GM20431 (cell line): ENCODE measurements around the gene BTNL9.
"Not testable (repeated sequence)": the region's sequence is repeated elsewhere in the genome, so short reads cannot be mapped to it uniquely, and the experiment has no call there.

ENCODE experiments used
- in situ Hi-C: fragments of 300-500 bp; cut with MseI, MboI; formaldehyde crosslinking; loops from one replicate; pipeline ENCODE4 v1.15.0; 2020; ENCODE audit warnings: low sequenced_read_pairs; ENCODE audit not compliant: unreplicated experiment

BTNL9 gene

DNA sequence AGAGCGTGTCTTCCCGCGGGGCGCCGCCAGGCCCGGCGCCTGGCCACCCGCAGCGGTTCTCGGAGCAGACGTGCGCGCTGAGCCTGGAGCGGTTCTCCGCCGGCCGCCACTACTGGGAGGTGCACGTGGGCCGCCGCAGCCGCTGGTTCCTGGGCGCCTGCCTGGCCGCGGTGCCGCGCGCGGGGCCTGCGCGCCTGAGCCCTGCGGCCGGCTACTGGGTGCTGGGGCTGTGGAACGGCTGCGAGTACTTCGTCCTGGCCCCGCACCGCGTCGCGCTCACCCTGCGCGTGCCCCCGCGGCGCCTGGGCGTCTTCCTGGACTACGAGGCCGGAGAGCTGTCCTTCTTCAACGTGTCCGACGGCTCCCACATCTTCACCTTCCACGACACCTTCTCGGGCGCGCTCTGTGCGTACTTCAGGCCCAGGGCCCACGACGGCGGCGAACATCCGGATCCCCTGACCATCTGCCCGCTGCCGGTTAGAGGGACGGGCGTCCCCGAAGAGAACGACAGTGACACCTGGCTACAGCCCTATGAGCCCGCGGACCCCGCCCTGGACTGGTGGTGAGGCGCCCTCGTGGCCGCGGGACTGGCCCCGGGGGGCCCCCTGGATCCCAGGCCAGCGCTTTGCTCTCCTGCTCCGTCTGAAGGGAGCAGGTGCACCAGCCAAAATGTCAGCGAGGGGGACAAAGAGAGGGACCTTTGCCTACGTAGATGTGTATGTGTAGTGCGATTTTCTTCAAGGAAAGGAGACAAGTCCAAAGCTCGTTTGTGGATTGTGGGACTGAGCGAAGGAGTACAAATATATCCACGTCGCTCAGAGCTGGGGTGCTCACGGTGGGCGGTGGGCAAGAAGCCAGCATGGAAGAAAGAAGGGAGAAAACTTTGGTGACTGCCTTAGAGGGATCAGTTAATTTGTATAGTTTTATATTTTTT is 19.5 kb downstream of the BTNL9 start:
- in situ Hi-C loops, result no loop called here

DNA sequence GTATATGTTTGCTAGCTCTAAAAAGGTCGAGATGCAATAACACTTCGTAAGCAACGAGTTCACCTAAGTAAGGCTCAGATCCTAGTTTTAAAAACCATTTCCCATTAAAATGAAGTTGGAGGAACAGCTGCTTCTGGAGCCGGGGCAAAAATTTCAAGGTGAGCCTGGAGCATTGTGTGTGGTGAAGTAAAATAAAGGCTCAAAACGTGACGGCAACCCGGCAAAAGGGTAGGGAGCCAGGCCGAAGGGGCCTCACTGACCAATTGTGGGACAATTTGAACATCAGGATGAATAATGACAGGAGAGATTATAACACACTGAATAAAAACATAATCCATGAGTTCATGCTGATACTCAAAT is 20.1 kb downstream of the BTNL9 start:
- in situ Hi-C loops, result no loop called here

DNA sequence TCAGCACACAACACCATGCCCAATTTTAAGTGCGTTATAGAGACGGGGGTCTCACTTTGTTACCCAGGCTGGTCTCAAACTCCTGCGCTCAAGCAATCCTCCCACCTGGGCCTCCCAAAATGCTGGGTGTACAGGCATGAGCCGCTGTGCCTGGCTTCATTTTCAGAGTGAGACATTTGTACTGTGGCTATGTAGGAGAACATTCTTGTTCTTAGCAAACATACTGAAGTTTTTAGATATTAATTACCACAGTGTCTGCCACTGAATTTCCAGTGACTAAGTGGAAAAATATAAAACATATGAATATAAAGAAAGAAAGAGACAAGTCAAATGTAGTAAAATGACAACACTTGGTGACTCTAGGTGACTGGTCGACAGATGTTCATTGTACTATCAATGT is 20.9 kb downstream of the BTNL9 start:
- in situ Hi-C loops, result no loop called here

DNA sequence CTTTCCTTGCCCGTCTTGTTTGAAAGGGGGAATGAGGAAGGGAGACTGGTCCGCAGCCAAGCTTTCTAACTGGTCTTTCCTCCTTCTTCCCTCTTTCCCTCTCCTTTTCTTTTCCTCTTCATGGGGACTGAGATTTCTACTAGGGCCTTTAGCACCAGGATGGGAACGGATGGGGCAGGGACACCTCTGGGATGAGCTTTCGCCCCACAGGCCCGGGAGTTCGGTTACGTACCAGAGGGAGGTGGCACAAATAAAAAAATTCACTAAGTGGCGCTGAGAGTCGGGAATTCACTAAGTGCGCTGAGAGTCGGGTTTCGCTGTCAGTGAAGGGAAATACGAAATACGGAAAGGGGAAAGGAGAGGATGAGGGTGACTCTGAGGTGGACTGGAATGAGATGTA is 21.6 kb downstream of the BTNL9 start:
- in situ Hi-C loops, result no loop called here

DNA sequence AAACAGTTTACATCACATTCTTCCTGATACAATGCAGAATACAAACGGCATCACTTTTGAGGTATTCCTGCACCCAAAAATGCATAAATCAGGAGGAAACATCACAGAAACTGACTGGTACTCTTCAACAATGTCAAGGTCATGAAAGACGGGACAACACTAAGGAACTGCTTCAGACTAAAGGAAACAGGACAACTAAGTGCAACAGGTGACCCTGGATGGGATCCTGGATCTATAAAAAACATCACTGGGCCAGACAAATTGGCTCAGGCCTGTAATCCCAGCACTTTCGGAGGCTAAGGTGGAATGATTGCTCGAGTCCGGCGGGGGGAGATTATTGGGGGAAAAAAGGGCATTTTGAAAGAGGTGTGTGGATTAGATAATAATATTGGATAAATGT is 22.6 kb downstream of the BTNL9 start:
- in situ Hi-C loops, result no loop called here

DNA sequence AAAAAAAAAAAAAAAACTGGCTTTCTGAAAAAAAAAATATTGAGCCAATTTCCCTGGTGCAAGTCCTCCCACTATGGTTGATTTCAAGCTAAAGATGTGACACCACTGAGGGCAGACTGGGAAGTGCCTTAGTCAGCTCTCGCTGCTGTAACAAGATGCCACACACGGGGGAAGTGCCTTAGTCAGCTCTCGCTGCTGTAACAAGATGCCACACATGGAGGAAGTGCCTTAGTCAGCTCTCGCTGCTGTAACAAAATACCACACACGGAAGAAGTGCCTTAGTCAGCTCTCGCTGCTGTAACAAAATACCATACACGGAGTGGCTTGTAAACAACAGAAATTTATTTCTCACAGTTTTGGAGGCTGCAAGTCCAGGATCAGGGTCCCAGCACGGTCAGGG is 23.4 kb downstream of the BTNL9 start:
- in situ Hi-C loops, result no loop called here

DNA sequence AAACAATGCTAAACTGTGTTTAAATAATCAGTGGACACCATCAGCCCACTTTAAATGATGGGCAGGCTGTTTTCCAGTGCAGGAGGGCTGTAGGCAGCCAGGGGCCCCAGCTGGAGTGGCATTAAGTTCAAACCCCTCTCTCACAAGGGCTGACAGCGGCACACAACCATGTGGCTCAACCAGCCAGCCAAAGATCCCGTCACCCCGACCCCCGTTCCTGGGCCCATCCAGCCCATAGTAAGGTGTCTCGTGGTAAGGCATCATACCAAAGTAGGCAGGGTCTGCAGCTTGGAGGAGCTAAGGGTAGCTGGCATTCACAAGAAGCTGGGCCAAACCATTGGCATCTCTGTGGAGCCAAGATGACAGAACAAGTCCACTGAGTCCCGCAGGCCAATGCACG is 24.9 kb downstream of the BTNL9 start:
- in situ Hi-C loops, result no loop called here

DNA sequence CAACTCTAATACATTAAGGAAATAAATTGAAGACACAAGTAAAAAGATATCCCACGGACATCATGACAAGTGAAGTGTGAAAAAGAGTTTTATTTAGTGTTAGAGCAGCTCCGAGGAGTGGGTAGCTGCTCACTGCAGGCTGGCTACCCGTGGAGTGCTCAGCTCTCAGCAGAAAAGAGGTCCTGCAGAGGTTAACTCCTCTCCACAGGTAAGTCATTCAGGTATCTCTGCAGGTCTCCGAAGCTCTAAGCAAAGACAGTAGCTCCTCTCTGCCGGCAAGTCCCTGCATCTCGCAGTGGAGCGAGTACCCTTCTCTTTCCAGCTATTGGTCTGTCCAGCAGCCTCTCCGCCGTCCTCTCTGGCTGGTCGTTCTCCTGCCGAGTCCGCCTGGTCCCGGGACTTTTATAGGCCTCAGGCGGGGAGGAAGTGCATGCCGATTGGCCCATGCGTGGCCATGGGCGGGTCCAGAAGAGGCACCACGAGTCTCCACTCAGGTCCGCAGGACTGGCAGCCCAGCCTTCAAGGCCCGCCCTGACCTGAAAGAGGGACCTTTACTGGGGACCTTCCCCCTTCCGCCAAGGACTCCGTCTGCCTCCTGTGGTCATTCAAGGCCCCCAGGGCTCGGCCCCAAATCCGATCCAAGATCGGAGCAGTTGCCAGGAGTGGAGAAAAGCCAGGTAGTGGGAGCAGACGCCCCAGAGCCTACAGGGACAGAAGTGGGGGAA is 29.9 kb downstream of the BTNL9 start:
- in situ Hi-C loops, result no loop called here

DNA sequence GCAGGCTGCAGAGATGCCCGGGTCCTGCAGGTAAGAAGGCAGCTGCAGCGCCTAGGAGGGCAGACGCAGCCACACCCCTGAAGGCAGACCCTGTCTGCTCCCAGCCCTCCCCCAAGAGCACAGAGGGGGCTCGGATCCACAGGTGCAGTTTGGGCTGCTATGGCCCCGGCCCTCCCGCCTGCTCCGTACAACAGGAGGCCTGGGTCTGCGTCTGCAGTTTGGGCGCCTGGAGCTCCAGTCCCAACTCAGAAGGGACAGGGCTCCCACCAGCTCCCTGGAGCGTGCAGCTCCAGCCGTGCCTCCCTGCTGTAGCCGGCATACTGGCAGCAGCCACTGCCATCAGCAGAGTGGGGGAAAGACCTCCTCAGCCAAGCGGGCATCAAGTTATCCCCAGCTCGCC is 30.5 kb downstream of the BTNL9 start:
- in situ Hi-C loops, result no loop called here

DNA sequence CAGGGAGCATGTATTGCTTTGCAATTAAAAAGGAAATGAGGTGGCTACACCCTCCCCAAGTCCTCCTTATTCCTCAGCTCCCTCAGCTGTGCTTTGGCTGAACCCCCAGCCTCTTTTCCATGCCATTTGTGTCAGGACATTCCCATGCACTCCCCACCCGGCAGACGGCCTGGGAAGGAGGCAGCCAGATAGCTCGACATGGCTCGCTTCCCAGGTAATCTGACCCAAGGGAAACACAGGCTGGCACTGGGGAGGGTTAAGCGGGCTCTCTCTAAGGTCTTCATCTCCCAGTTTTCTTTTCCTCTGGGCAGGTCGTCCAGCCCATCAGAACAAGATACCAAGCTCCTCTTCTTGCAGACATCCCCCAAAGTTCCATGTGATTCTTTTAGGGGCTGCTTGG is 31.2 kb downstream of the BTNL9 start:
- in situ Hi-C loops, result no loop called here

DNA sequence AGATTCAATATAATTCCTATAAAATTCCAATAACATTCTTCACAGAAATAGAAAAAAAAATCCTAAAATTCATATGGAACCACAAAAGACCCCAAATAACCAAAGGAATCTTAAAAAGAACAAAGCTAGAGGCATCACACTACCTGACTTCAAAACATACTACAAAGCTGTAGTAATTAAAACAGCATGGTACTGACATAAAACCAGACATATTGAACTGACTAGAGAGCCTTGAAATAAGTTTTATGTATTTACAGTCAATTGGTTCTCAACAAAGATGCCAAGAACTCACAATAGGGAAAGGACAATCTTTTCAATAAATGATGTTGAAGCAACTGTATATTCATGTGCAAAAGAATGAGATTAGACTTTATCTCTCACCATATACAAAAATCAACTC is 36.9 kb downstream of the BTNL9 start:
- in situ Hi-C loops, result no loop called here

DNA sequence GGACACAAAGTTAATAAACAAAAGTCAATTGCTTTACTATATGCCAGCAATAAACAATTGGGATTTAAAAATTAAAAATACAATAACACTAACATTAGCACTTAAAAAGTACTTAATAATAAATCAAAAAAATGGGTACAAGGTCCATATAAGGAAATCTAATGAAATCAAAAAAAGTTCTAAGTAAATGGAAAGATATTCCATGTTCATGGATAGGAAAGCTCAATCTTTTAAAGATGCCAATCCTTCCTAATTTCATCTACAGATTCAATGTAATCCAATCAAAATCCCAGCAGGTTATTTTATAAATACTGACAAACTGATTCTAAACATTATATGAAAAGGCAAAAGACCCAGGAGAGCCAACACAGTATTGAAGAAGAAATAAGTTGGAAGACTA is 41.9 kb downstream of the BTNL9 start:
- in situ Hi-C loops, result no loop called here

DNA sequence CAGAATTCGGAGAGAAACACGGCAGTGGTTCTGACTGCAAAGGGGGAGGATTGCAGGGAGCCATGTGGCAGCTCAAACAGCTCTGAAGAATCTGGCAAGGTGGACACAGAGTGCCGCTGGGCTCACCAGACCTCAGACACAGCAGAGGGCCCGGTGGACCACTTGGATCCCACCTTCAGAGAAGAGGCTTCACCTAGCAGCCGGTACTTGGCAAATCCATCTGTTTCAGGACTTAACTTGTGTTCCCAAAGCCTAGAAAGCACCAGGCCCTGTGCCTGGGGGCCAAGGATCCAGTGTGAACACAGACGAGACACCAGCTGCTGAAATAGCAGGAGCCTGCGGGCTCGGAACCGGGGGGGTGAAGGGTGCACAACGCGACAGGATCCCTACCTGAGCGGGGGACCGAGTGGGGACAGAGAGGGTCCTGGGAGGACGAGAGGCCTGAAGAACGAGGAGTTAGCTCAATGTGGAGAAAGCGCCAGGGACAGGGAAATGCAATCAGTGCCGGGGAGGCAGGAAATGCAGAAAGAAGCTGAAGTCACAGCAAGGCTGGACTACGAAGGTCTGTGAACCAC is 44.6 kb downstream of the BTNL9 start:
- in situ Hi-C loops, result no loop called here

DNA sequence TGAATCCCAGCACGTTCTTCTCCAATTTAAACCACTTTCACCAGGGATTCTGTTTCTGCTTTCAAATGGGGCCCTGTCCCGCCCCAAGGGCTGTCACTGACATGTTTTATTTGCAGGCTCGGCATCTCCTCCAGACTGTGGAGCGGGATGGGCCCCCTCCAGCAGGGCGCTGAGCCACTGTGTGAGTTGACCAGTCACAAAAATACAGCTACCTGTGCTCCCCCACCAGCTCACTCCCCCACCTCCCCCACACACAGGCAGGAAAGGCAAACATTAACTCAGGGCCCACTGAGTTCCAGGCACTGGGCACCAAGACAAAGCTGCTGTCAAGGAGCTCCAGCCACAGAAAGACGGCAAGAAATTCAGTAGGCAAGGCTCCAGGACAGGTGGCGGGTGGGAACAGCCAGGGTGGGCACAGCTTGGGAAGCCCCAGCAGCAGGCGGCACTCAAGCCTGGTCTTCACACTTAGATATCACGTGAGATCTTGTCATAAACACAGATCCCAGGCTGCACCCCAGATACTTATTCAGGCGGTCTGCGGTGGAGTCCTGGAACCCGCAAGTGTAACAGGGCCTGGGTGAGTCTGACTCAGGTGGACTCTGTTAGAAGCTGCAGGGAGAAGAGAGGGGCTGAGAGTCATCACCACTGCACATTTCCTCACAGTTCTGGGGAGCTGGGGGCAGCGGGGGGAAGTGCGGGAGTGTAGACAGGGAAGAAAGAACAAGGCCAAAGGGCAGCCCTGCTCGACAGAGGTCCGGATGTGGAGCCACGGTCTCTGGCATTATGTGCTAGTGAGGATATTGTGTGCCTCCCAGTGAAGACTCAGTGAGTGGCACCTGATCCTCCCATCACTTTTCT is 46.2 kb downstream of the BTNL9 start:
- in situ Hi-C loops, result no loop called here

DNA sequence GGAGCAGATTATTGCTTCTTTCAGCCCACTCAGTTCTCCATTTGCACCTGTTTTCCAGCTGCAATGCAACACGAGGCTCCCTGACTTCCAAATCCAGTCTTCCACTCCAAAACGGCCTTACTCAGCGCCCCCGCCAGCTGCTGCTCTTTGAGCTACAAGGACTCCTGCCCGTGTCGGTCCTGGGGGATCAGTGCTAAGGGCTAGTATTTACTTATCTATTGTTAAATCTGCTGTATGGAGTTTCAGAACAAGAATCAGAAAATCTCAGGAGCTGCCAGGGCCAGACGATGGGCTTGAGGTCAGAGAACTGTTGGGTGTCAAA is 46.8 kb downstream of the BTNL9 start:
- in situ Hi-C loops, result no loop called here

DNA sequence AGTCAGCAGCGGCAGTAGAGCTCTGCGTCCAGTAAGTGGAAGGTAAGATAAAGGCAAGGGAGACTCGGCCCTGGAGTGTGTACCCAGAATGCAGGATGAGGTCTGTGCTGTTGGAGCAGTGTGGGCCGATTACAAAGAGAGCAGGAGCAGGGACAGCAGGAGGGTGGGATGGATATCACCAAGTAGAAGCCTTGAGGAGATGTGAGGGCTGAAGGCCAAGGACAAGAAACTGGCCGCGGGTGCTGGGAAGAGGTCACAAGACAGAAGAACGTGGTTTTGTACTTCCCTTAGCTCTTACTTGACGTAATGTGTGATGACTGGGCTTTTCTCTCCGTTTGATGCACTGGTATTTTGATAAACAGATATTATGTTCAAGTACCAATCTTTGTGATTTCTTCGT is 47.2 kb downstream of the BTNL9 start:
- in situ Hi-C loops, result no loop called here

DNA sequence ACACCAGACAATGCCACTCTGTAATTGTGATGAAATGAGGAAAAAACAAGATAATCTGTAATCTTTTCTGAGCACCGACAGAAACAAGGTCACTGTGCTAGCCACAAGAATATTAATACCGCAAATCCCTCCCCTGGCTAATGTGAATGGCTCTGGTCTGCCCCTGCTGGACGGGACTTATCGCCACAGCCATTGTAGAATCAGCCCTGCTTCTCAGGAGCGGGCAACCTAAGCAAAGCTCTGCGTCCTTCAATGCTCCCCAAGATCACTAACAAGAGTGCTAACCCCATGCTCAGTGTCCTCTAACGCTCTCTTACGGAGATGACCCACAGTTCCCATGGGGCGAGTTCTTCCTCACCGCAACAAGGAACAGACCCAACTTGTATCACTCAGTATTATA is 48.2 kb downstream of the BTNL9 start:
- in situ Hi-C loops, result no loop called here

DNA sequence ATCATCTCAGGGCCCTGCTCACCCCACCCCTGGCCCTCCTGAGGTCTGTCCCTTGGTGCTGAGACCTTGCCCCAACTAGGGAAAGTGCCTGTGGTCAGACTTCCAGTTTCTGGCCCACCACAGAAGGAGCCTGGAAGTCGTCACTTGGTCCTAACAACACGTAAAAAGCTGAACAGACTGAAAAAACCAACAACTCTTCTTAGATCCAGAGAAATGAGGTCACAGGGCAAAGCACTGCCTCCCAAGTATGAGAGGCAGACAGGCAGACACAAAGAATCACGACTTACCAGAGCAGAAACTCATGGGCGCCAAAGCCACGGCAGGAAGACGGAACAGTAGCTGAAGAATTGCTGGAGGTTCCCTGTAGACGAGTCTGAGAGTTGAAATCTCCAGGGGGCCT is 52.4 kb downstream of the BTNL9 start:
- in situ Hi-C loops, result no loop called here

DNA sequence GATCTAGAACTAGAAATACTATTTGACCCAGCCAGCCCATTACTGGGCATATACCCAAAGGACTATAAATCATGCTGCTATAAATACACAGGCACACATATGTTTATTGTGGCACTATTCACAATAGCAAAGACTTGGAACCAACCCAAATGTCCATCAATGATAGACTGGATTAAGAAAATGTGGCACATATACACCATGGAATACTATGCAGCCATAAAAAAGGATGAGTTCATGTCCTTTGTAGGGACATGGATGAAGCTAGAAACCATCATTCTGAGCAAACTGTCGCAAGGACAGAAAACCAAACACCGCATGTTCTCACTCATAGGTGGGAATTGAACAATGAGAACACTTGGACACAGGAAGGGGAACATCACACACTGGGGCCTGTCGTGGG is 55.1 kb downstream of the BTNL9 start:
- in situ Hi-C loops, result not testable (repeated sequence)

DNA sequence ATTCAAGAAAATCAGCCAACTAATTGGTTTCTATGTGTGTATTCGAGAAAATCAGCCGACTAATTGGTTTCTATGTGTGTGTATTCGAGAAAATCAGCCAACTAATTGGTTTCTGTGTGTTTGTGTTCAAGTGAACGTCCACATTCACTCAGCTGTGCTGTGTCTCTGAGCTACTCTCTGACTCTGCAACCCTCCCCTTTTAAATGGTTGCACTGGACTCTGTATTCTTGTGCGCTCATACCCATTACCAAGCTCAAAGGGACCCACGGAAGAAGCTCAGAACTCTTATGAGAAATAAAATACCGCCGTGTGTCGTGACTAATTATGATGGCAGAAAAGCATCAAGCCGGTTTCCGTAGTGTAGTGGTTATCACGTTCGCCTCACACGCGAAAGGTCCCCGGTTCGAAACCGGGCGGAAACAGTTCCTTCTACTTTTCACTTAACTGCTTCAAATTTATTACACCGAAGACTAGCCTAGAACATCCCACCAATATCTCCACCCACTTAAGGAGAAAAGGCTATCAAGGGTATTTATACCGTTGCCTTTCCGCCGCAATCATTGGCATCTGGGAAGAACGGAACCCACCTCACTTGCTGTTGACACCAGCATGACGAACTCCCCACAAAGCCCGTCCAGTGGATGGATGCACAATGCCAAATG is 56.8 kb downstream of the BTNL9 start:
- in situ Hi-C loops, result not testable (repeated sequence)
